GM10248 (cell line): Measurements from ENCODE around the gene D2HGDH.

ENCODE experiments used
- CTCF ChIA-PET: fragments of 300-600 bp; sonication (Branson Sonifier 250); formaldehyde crosslinking; extraction: SDS; loops from one replicate; lab custom pipeline; 2021; ENCODE audit warnings: antibody characterized with exemption; lab: Yijun Ruan, JAX
- POLR2A ChIA-PET: fragments of 350-650 bp; sonication (Branson Sonifier 250); formaldehyde crosslinking; extraction: SDS; loops from one replicate; lab custom pipeline; 2020; ENCODE audit warnings: antibody characterized with exemption; lab: Yijun Ruan, JAX
- DNase-seq: peaks from one replicate; pipeline ENCODE4 v3.0.0; 2012; ENCODE audit errors: extremely low spot score
- CTCF ChIP-seq: IDR thresholded peaks from 2 replicates; pipeline ENCODE4 v1.5.1; 2012; ENCODE audit warnings: mild to moderate bottlenecking, low read depth; ENCODE audit errors: extremely low read depth, missing control alignments, control extremely low read depth

D2HGDH gene

GRCh38 chr2:241770185-241770935 lies 35.9 kb downstream of the D2HGDH start:
- CTCF ChIA-PET, result interaction anchor here (1.2 kb wide), 1 partner anchor 11 kb away, joined by 3 read pairs; no protein-coding TSS in a partner anchor
- peak; percentile 15 for DNase-seq
- POLR2A ChIA-PET, result no interaction called here

GRCh38 chr2:241770936-241771285 lies 36.5 kb downstream of the D2HGDH start:
- DNase-seq, result no peak
- no peak for TF ChIP-seq CTCF
- ChIA-PET CTCF (interaction anchor here (1.2 kb wide), 1 partner anchor 12 kb away, joined by 3 read pairs; no protein-coding TSS in a partner anchor), POLR2A (no interaction called here)

More at GRCh38 chr2:241770185-241770935, 35.9 kb downstream of the D2HGDH start:
- no peak for TF ChIP-seq CTCF

- DNase-seq, result no peak
- TF ChIP-seq CTCF, result no peak
- CTCF ChIA-PET, result interaction anchor here (1.2 kb wide), 1 partner anchor 12 kb away, joined by 3 read pairs; no protein-coding TSS in a partner anchor
- POLR2A ChIA-PET, result no interaction called here
These were observed 37.0 kb downstream of the D2HGDH start for GRCh38 chr2:241771286-241772062.

GRCh38 chr2:241772063-241772499 lies 37.7 kb downstream of the D2HGDH start:
- no peak for DNase-seq
- ChIA-PET POLR2A (interaction anchor here (0.6 kb wide), 1 partner anchor 72 kb away, joined by 3 read pairs; no protein-coding TSS in a partner anchor), CTCF (interaction anchor here (1.3 kb wide), 1 partner anchor 11 kb away, joined by 3 read pairs; no protein-coding TSS in a partner anchor)
- TF ChIP-seq CTCF, result no peak

- ChIA-PET CTCF (interaction anchor here (1.1 to 1.3 kb wide), 2 partner anchors 10 to 19 kb away, joined by 3 read pairs; no protein-coding TSS in a partner anchor), POLR2A (no interaction called here)
- TF ChIP-seq CTCF, result no peak
- DNase-seq, result no peak
These were observed 39.3 kb downstream of the D2HGDH start for GRCh38 chr2:241773511-241774418.
